H9 (cell line): ENCODE data around the gene TIGD3. TPM values are rescaled to one million over a fixed set of nuclear protein-coding genes. Genes with fewer than 3 reads are reported as not detected.

Experiments used
- DNase-seq: peaks from one replicate; pipeline ENCODE4 v3.0.0-alpha.2; 2017
- H2AFZ ChIP-seq: one replicate; pipeline ENCODE4 v1.6.1; 2013; ENCODE audit warnings: mild to moderate bottlenecking, low read length, control low read depth, moderate library complexity
- H2AK5ac ChIP-seq: 2 replicates; pipeline ENCODE4 v1.6.1; 2013; ENCODE audit warnings: low read length, control low read depth, mixed read lengths; ENCODE audit not compliant: insufficient read length
- H2BK120ac ChIP-seq: one replicate; pipeline ENCODE4 v1.6.1; 2013; ENCODE audit warnings: low read depth, mild to moderate bottlenecking, low read length, control low read depth, inconsistent platforms; ENCODE audit not compliant: poor library complexity, severe bottlenecking
- H2BK12ac ChIP-seq: 2 replicates; pipeline ENCODE4 v1.6.1; 2013; ENCODE audit warnings: low read length, control low read depth, mixed read lengths, low read depth; ENCODE audit not compliant: insufficient read length
- H2BK15ac ChIP-seq: 2 replicates; pipeline ENCODE4 v1.6.1; 2013; ENCODE audit warnings: low read depth, low read length, control low read depth
- H2BK20ac ChIP-seq: one replicate; pipeline ENCODE4 v1.6.1; 2013; ENCODE audit warnings: low read depth, mild to moderate bottlenecking, low read length, control low read depth, inconsistent platforms; ENCODE audit not compliant: poor library complexity, severe bottlenecking
- H2BK5ac ChIP-seq: 2 replicates; pipeline ENCODE4 v1.6.1; 2013; ENCODE audit warnings: low read length, control low read depth, mixed read lengths; ENCODE audit not compliant: insufficient read length
- H3K14ac ChIP-seq: 2 replicates; pipeline ENCODE4 v1.6.1; 2013; ENCODE audit warnings: low read length, control low read depth; ENCODE audit not compliant: insufficient read depth
- H3K18ac ChIP-seq: 2 replicates; pipeline ENCODE4 v1.6.1; 2013; ENCODE audit warnings: low read depth, mild to moderate bottlenecking, mixed read lengths, low read length, control low read depth; ENCODE audit not compliant: insufficient read length
- H3K23ac ChIP-seq: 2 replicates; pipeline ENCODE4 v1.6.1; 2013; ENCODE audit warnings: low read length, control low read depth, mixed read lengths, low read depth; ENCODE audit not compliant: insufficient read length
- H3K23me2 ChIP-seq: 2 replicates; pipeline ENCODE4 v1.6.1; 2013; ENCODE audit warnings: low read depth, mild to moderate bottlenecking, mixed read lengths, low read length, control low read depth; ENCODE audit not compliant: insufficient read length, poor library complexity, severe bottlenecking
- H3K27ac ChIP-seq: 2 replicates; pipeline ENCODE4 v1.5.1; 2013; ENCODE audit warnings: low read length, control low read depth, mixed read lengths, low read depth; ENCODE audit not compliant: insufficient read length
- H3K27me3 ChIP-seq: 2 replicates; pipeline ENCODE4 v1.6.1; 2013; ENCODE audit warnings: low read length, control low read depth, inconsistent platforms; ENCODE audit not compliant: insufficient read depth
- H3K4ac ChIP-seq: 2 replicates; pipeline ENCODE4 v1.6.1; 2013; ENCODE audit warnings: low read depth, mild to moderate bottlenecking, control low read depth, inconsistent platforms, low read length, moderate library complexity
- H3K4me1 ChIP-seq: 2 replicates; pipeline ENCODE4 v1.6.1; 2013; ENCODE audit warnings: low read length, control low read depth, inconsistent platforms; ENCODE audit not compliant: insufficient read depth
- H3K4me2 ChIP-seq: 2 replicates; pipeline ENCODE4 v1.6.1; 2013; ENCODE audit warnings: low read length, control low read depth, mixed read lengths; ENCODE audit not compliant: insufficient read length, insufficient read depth
- H3K56ac ChIP-seq: 2 replicates; pipeline ENCODE4 v1.6.1; 2013; ENCODE audit warnings: low read depth, mild to moderate bottlenecking, mixed read lengths, low read length, control low read depth; ENCODE audit not compliant: insufficient read length
- H3K79me1 ChIP-seq: 2 replicates; pipeline ENCODE4 v1.6.1; 2013; ENCODE audit warnings: low read depth, mild to moderate bottlenecking, moderate library complexity, low read length, control low read depth, inconsistent platforms; ENCODE audit not compliant: insufficient read depth, poor library complexity, severe bottlenecking
- H3K79me2 ChIP-seq: 2 replicates; pipeline ENCODE4 v1.6.1; 2013; ENCODE audit warnings: low read length, control low read depth, inconsistent platforms; ENCODE audit not compliant: insufficient read depth
- H3K9ac ChIP-seq: 2 replicates; pipeline ENCODE4 v1.6.1; 2013; ENCODE audit warnings: low read length, control low read depth, mixed read lengths; ENCODE audit not compliant: insufficient read length; ENCODE audit errors: extremely low read depth
- H3K9me3 ChIP-seq: one replicate; pipeline ENCODE4 v1.6.1; 2013; ENCODE audit warnings: low read depth, low read length, inconsistent platforms; ENCODE audit not compliant: control insufficient read depth
- H3T11ph ChIP-seq: one replicate; pipeline ENCODE4 v1.6.1; 2013; ENCODE audit warnings: mild to moderate bottlenecking, low read length, control low read depth, inconsistent platforms
- H4K20me1 ChIP-seq: one replicate; pipeline ENCODE4 v1.6.1; 2013; ENCODE audit not compliant: control insufficient read depth, insufficient read length, insufficient read depth
- H4K5ac ChIP-seq: 2 replicates; pipeline ENCODE4 v1.6.1; 2013; ENCODE audit warnings: low read depth, mild to moderate bottlenecking, mixed read lengths, low read length, control low read depth; ENCODE audit not compliant: insufficient read length
- H4K8ac ChIP-seq: replicated peaks from 2 replicates; pipeline ENCODE4 v1.6.1; 2013; ENCODE audit warnings: low read length, control low read depth, mixed read lengths, low read depth; ENCODE audit not compliant: insufficient read length
- H4K91ac ChIP-seq: 2 replicates; pipeline ENCODE4 v1.6.1; 2013; ENCODE audit warnings: low read depth, mild to moderate bottlenecking, moderate library complexity, mixed read lengths, low read length, control low read depth; ENCODE audit not compliant: insufficient read length
- H3K27ac Mint-ChIP-seq, 3 experiments: 2 replicates in 2 of 3; 3 replicates in 1 of 3; pipeline ENCODE4 v1.8.0; 2020 to 2021; ENCODE audit warnings: mixed read lengths in 3 of 3, mild to moderate bottlenecking in 1 of 3, moderate library complexity in 1 of 3
- H3K27me3 Mint-ChIP-seq: 2 replicates; pipeline ENCODE4 v1.8.0; 2021; ENCODE audit warnings: low read depth, mild to moderate bottlenecking, moderate library complexity, mixed read lengths
- H3K36me3 Mint-ChIP-seq, 3 experiments: 2 replicates in 2 of 3; 3 replicates in 1 of 3; pipeline ENCODE4 v1.8.0; 2020 to 2021; ENCODE audit warnings: low read depth in 3 of 3, mixed read lengths in 3 of 3; ENCODE audit not compliant: insufficient read depth in 1 of 3
- H3K4me1 Mint-ChIP-seq, 2 experiments: 2 replicates each; pipeline ENCODE4 v1.8.0; 2020; ENCODE audit warnings: mixed read lengths in 2 of 2
- H3K4me3 Mint-ChIP-seq, 2 experiments: 2 replicates in 1 of 2; 3 replicates in 1 of 2; pipeline ENCODE4 v1.8.0; 2020 to 2021; ENCODE audit warnings: mild to moderate bottlenecking in 2 of 2, mixed read lengths in 2 of 2, moderate library complexity in 1 of 2
- H3K9me3 Mint-ChIP-seq, 2 experiments: 2 replicates in 1 of 2; 3 replicates in 1 of 2; pipeline ENCODE4 v1.8.0; 2020; ENCODE audit warnings: mild to moderate bottlenecking in 2 of 2, mixed read lengths in 2 of 2, moderate library complexity in 1 of 2
- WGBS: extraction: QIAGEN DNeasy Blood & Tissue Kit; methylation state at CpG from one replicate; pipeline ENCODE4 v1.1.7; 2013; ENCODE audit warnings: missing lambda C conversion rate, low lambda C conversion rate, mixed read lengths; ENCODE audit not compliant: insufficient read length; ENCODE audit errors: extremely low coverage; 5-methylcytosine and 5-hydroxymethylcytosine counted together
- total RNA-seq: library from RNA; stranded (reverse); gene quantifications from 2 replicates; pipeline ENCODE4 v1.2.1, GENCODE V29; 2021
- TF ChIP-seq, protein P1 (sequence below): fragments of 200-600 bp; sonication (generic); conservative IDR thresholded peaks from 3 replicates; pipeline ENCODE4 v1.8.0; 2021; ENCODE audit warnings: antibody characterized with exemption, mild to moderate bottlenecking

Gene TIGD3
- total RNA-seq, 1 experiment from 2014 or later, result 0.66 TPM

DNA sequence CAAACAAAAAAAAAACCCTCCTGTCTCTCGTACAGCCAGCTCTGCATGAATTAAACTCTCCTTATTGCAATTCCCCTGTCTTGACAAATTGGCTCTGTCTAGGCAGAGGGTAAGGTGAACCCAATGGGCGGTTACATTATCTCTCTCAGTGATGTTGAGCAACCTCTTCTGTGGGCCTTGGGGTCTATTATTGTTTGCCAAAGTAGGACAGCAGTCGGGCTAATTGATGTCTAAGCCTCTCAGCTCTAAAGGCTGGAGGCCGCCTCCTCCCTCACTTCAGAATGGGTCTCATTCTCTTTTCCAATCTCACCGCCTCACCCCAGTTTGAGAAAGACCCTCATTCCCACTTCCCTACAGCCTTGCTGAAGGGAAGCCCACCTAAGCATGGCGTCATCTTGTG, 29.2 kb downstream of the TIGD3 start:
- H3K27me3 ChIP-seq, result no peaks in the 10 kb centered on the region
- DNase-seq, result no peak
- H2BK20ac ChIP-seq, result no peak overlapping the region
- H3K27ac ChIP-seq, result no peak overlapping the region
- H2BK120ac ChIP-seq, result no peak overlapping the region
- H3K14ac ChIP-seq, result no peak overlapping the region
- no peak overlapping the region for H3K4me3 Mint-ChIP-seq
- H4K91ac ChIP-seq, result no peak overlapping the region
- no peaks in the 10 kb centered on the region for H3K79me1 ChIP-seq
- no peak overlapping the region for H2AFZ ChIP-seq
- no peaks in the 10 kb centered on the region for H3K23me2 ChIP-seq
- no peaks in the 10 kb centered on the region for H3K79me2 ChIP-seq
- no peak overlapping the region for H2BK5ac ChIP-seq
- TF ChIP-seq, protein P1, sequence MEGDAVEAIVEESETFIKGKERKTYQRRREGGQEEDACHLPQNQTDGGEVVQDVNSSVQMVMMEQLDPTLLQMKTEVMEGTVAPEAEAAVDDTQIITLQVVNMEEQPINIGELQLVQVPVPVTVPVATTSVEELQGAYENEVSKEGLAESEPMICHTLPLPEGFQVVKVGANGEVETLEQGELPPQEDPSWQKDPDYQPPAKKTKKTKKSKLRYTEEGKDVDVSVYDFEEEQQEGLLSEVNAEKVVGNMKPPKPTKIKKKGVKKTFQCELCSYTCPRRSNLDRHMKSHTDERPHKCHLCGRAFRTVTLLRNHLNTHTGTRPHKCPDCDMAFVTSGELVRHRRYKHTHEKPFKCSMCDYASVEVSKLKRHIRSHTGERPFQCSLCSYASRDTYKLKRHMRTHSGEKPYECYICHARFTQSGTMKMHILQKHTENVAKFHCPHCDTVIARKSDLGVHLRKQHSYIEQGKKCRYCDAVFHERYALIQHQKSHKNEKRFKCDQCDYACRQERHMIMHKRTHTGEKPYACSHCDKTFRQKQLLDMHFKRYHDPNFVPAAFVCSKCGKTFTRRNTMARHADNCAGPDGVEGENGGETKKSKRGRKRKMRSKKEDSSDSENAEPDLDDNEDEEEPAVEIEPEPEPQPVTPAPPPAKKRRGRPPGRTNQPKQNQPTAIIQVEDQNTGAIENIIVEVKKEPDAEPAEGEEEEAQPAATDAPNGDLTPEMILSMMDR, result no peak
- H4K5ac ChIP-seq, result no peak overlapping the region
- H3K23ac ChIP-seq, result no peak overlapping the region
- no peak overlapping the region for H3K56ac ChIP-seq
- H2BK15ac ChIP-seq, result no peak overlapping the region
- H3K4me1 ChIP-seq, result 0 out of 2 replicates have a peak, but pooled peaks cover 2% of the 10 kb centered on the region
- H3K27ac Mint-ChIP-seq, result peak overlapping the region in 1 of 3 experiments; percentile 55; a peak in 1 of 7 replicates
- H3T11ph ChIP-seq, result no peak overlapping the region
- no CpG with 5 or more reads among the region's 6 CpGs for WGBS
- H3K36me3 Mint-ChIP-seq, result peaks cover 0 to 3% (median 2%) of the 10 kb centered on the region in 3 experiments; a peak in 1 of 7 replicates
- H4K8ac ChIP-seq, result no peak overlapping the region
- no peak overlapping the region for H3K4ac ChIP-seq
- no peak overlapping the region for H3K18ac ChIP-seq
- H3K9ac ChIP-seq, result no peak overlapping the region
- no peak overlapping the region for H3K4me2 ChIP-seq
- no peaks in the 10 kb centered on the region for H4K20me1 ChIP-seq
- H3K4me1 Mint-ChIP-seq, result peaks cover 17 to 18% of the 10 kb centered on the region in 2 experiments
- H2AK5ac ChIP-seq, result no peak overlapping the region
- H3K9me3 Mint-ChIP-seq, result no peaks in the 10 kb centered on the region
- H3K27me3 Mint-ChIP-seq, result peaks cover 3% of the 10 kb centered on the region
- H2BK12ac ChIP-seq, result no peak overlapping the region
- H3K9me3 ChIP-seq, result no peaks in the 10 kb centered on the region
